CD4-positive, alpha-beta T cell treated with Interferon alpha-2 for 1 hour (primary cell): ENCODE data around the gene CBARP.
"Not testable (repeated sequence)": the region's sequence is repeated elsewhere in the genome, so short reads cannot be mapped to it uniquely, and the experiment has no call there.

Experiments used
- DNase-seq, 2 donors: peaks; one replicate each; pipeline ENCODE4 v3.0.0-alpha.2; 2020 to 2022

The CBARP gene

GRCh38 chr19:1251330-1252220, 13.8 kb upstream of the CBARP start:
- DNase-seq, result peak; percentile 64 to 72

DNA sequence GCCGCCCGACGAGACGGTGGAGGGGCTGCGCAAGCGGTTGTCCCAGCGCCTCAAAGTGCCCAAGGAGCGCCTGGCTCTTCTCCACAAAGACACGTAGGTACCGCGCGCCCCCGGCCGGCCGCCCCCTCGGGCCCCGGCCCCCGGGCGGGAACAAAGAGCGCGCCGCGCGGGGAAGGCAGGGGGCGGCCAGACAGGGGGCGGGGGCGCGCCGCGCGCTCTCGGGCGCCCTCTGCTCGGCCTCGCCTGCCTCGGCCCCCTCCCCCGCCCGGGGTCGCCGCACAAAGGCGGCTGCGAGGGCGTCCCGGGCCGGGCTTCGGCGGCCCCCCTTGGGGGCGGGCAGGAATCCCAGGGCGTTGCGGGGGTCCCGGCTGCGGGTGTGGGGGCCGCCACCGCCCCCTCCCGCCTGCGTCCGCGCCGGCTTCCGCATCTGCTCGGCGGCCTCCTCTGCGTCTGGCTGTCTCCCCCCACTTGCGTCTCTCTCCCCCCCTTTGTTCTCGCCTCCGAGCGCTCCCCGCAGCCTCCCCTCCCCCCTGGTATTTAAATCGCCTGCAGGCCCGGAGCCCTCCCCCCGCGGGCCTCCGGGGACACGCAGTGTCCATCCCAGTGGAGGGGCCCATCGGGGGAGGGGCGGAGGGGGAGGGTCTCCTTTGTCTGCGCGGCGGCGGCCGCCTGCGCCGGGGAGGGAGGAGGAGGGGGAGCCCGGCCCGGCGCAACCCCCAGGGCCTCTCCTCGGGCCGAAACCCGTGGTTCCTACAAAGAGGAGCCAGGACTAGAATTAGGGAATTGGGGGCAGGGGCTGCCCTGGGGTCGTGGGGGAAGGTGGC, 12.8 kb upstream of the CBARP start:
- DNase-seq, result peak; percentile 64 to 72

GRCh38 chr19:1249990-1250436, 12.2 kb upstream of the CBARP start:
- DNase-seq, result no peak

DNA sequence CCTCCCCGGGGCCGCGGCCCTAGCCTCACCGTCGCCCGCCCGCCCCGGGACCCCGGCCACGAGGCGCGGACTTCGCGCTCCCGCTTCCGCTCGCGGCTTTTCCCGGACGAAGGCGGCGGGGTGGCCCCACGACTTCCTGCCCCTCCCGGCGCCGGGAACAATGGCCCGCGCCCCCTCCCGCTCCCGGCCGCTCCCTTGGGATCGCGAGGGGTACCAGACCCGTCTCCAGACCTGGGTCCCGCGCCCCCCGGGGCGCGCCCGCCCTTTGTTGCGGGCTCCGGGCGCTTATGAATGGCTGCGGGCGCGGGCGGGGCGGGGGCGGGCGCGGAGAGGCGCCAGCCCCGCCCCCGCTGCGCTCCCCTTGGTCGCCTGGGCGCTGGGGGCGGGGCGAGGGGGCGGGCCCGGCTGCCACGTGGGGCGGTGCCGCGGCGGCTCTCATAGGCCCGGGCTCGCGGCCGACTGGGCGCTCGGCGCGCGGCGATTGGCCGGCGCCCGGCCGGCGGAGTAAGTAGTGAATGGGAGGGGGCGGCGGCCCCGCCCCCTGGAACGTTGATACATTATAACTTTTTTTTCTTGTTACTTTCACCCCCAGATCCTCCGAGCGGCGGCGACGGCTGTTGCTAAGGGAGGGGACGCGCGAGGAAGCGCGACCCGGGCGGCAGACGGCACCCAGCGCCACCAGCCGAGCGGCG, 11.6 kb upstream of the CBARP start:
- peak; percentile 95 to 96 for DNase-seq

GRCh38 chr19:1248786-1249297, 11.0 kb upstream of the CBARP start:
- peak; percentile 84 to 90 for DNase-seq

GRCh38 chr19:1248139-1248785, 10.5 kb upstream of the CBARP start, which contains the start of gene MIDN:
TSS of gene MIDN (plus strand) at chr19:1248583. CDS start at chr19:1250297, 1,714 bp downstream.
- peak; percentile 75 to 82 for DNase-seq

DNA sequence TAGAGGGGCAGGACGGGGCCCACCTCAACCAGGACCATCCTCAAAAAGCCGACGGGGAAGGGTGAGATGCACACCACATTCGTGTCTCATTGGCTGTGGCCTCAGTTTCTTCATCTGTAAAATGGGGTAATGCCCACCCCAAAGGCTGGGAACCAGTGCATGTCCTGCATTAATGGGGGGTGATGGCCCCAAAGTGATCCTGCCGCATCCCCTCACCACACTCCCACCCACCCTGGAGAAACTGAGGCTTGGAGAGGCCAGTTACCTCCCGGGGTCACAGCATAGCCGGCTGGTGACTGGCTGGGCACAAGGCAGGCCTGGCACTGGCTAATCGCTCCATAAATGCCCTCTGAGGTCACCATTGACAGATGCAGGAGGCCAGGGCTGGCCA, 9.9 kb upstream of the CBARP start:
- no peak for DNase-seq

- DNase-seq, result not testable (repeated sequence)
Observed at GRCh38 chr19:1246265-1247087, 8.7 kb upstream of the CBARP start.

DNA sequence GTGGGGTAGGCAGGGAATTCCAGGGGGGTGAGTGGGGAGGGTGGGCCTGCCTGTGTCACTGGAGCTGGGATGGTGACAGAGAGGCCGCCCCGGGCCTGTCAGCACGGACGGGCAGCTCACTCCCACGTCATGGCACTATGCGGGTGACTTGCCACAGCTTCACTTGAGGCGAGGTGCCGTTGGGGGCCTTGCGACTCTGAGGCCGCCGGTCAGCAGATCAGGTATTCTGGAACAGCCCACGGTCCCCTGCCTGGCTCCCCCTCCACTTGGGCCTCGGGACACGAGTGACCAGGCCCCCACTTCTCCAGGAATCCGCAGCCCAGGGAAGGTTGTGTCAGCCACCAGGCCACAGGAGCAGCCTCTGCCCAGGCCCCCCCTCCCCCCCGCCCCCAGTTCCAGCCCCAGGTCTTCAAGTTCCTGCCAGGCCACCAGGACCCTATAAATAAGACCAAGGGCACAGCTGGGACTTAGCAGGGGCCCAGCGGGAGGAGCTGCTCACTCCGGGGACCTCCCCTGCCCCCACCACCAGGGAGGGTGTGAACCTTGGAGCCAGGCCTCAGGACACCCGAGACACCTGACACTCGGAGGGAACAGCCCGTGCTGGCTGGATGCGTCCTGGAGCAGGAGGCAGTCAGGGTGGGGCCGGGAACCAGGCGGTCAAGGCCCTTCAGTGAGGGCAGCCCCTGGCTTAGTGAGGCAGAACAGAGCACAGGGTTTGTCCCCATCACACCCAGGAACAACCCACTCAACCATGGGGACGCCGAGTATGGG, 7.9 kb upstream of the CBARP start:
- no peak for DNase-seq

DNA sequence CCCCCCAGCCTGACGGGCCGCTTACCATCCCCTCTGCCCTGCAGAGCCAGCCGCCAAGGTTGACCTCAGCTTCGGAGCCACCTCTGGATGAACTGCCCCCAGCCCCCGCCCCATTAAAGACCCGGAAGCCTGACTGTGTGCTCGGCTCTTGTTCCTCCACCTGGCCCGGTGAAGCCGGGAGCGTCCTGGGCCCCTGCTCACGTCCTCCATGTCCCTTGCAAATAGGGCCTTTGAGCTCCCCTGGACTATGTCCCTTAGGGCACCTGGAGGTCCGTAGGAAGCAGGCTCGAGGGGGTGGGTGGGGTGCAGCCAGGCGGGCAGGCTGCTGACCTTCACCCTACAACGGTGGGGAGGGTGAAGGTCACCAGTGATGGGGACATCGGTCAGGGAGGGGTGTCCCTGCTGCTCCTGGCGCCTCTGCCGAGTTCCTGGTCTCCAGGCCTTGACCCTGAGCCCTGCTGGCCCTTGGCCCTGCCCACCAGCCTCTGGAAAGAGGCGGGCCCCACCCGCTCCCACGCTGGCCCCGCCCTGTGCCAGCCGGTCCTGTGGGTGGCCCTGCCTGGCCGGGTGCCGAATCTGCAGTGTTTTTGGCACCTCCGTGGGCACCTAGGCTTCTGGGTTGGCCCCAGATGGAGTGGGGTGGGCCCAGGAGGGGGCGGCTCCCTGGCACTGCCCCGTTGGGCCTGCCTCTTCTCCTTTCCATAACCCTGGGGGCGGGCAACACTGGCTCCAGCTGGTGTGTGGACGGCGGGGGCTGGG, 7.1 kb upstream of the CBARP start:
- peak in 1 of 2 donors; percentile 54 for DNase-seq

- DNase-seq, result peak; percentile 87 to 89
Observed at GRCh38 chr19:1243768-1244692, 6.2 kb upstream of the CBARP start.

GRCh38 chr19:1241417-1242095, 3.8 kb upstream of the CBARP start, which contains the start of gene ATP5F1D:
TSS of gene ATP5F1D (plus strand) at chr19:1241751. CDS start at chr19:1241851, 100 bp downstream.
- peak; percentile 93 to 94 for DNase-seq

DNA sequence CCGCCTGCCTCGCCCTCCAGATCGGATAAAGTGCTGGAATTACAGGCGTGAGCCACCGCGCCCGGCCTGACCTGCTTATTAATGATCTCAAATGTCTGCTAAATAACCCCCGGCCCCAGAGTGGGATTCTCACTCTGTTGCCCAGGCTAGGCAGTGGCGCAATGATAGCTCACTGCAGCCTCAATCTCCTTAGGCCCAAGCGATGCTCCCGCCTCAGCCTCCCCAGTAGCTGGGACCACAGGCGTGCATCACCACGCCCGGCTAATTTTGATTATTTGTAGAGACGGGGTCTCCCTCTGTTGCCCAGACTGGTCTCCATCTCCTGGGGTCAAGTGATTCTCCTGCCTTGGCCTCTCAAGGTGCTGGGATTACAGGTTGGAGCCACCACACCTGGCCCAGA, 3.1 kb upstream of the CBARP start:
- no peak for DNase-seq

- peak; percentile 92 to 93 for DNase-seq
Observed at GRCh38 chr19:1239796-1240737, 2.3 kb upstream of the CBARP start.

DNA sequence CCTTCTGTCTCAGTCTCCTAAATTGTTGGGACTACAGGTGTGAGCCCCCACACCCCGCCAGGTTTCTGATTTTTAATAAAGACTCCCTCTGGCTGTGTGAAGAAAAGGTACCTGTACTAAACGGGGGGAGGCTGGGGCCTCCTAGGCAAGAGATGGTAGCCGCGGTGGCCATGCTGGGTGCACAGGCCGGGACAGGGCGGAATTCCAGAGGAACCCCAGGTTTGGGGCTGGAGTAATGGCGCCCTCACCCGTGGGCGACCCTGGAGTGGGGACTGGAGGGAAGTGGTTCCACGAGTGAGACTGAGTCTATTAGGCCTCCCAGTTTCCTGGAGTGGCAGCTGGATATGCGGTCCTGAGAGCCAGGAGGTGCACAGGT, 1.6 kb upstream of the CBARP start:
- no peak for DNase-seq
